ENCODE data around the gene TMEM94. TPM values are rescaled to one million over a fixed set of nuclear protein-coding genes. Genes with fewer than 3 reads are reported as not detected.
"Not testable (repeated sequence)": the region's sequence is repeated elsewhere in the genome, so short reads cannot be mapped to it uniquely, and the experiment has no call there.

The TMEM94 gene
- total RNA-seq, 1 experiment from 2014 or later, result 109 TPM

GRCh38 chr17:75447951-75448856 lies 8.2 kb upstream of the TMEM94 start:
- ChIA-PET CTCF (interaction anchor here (0.7 kb wide), 1 partner anchor 1090 kb away, joined by 5 read pairs; no protein-coding TSS in a partner anchor), POLR2A (no interaction called here)

GRCh38 chr17:75450270-75450669 lies 6.2 kb upstream of the TMEM94 start:
- no peak overlapping the region for H3K4me3 Mint-ChIP-seq (ENCODE audit: unreplicated experiment)
- no TSS peak for BruUV-seq (replicated peaks)
- CTCF ChIA-PET, result interaction anchor here (0.7 kb wide), 1 partner anchor 10 kb away, joined by 9 read pairs; no protein-coding TSS in a partner anchor
- H3K27me3 Mint-ChIP-seq (ENCODE audit: insufficient read depth, unreplicated experiment), result no peaks in the 10 kb centered on the region
- Histone ChIP-seq H3K4me3 (ENCODE audit: low read depth, low read length) (no peak overlapping the region), H3K36me3 (ENCODE audit: control insufficient read depth, insufficient read depth, low read length) (no peaks in the 10 kb centered on the region), H3K4me1 (peaks cover 9% of the 10 kb centered on the region), H3K27me3 (replicated peaks; ENCODE audit: control insufficient read depth, insufficient read depth, low read length) (no peaks in the 10 kb centered on the region), H3K9me3 (no peaks in the 10 kb centered on the region)
- no peak for DNase-seq
- POLR2A ChIA-PET, result no interaction called here
- no peaks in the 10 kb centered on the region for H3K9me3 Mint-ChIP-seq (ENCODE audit: unreplicated experiment)
- H3K36me3 Mint-ChIP-seq (ENCODE audit: insufficient read depth, unreplicated experiment), result no peaks in the 10 kb centered on the region
- no peak for TF ChIP-seq CTCF (IDR thresholded peaks at IDR 0.05; ENCODE audit: insufficient read depth in 1 of 2, low read depth in 1 of 2, low read length in 1 of 2, severe bottlenecking in 1 of 2, unreplicated experiment in 1 of 2)
- H3K27ac Mint-ChIP-seq (ENCODE audit: unreplicated experiment), result no peak overlapping the region
- peaks cover 18% of the 10 kb centered on the region for H3K4me1 Mint-ChIP-seq (ENCODE audit: low read depth, unreplicated experiment)
- intact Hi-C loops (cut with micrococcal nuclease; ENCODE audit: unreplicated experiment), result no loop called here

More at GRCh38 chr17:75447951-75448856, 8.2 kb upstream of the TMEM94 start:
- Histone ChIP-seq H3K9me3 (no peaks in the 10 kb centered on the region), H3K4me3 (ENCODE audit: low read depth, low read length) (no peak overlapping the region), H3K27me3 (replicated peaks; ENCODE audit: control insufficient read depth, insufficient read depth, low read length) (no peaks in the 10 kb centered on the region), H3K36me3 (ENCODE audit: control insufficient read depth, insufficient read depth, low read length) (no peaks in the 10 kb centered on the region), H3K4me1 (no peaks in the 10 kb centered on the region)
- Mint-ChIP-seq H3K9me3 (ENCODE audit: unreplicated experiment) (no peaks in the 10 kb centered on the region), H3K4me3 (ENCODE audit: unreplicated experiment) (no peak overlapping the region), H3K4me1 (ENCODE audit: low read depth, unreplicated experiment) (peaks cover 7% of the 10 kb centered on the region), H3K27ac (ENCODE audit: unreplicated experiment) (no peak overlapping the region), H3K36me3 (ENCODE audit: insufficient read depth, unreplicated experiment) (no peaks in the 10 kb centered on the region), H3K27me3 (ENCODE audit: insufficient read depth, unreplicated experiment) (no peaks in the 10 kb centered on the region)
- intact Hi-C loops (cut with micrococcal nuclease; ENCODE audit: unreplicated experiment), result no loop called here
- BruUV-seq (replicated peaks), result no TSS peak
- no peak for DNase-seq
- no peak for TF ChIP-seq CTCF (IDR thresholded peaks at IDR 0.05; ENCODE audit: insufficient read depth in 1 of 2, low read depth in 1 of 2, low read length in 1 of 2, severe bottlenecking in 1 of 2, unreplicated experiment in 1 of 2)

GRCh38 chr17:75454193-75454592 lies 2.2 kb upstream of the TMEM94 start:
- DNase-seq, result no peak
- peak overlapping the region; percentile 11 for H3K27ac Mint-ChIP-seq (ENCODE audit: unreplicated experiment)
- Histone ChIP-seq H3K27me3 (replicated peaks; ENCODE audit: control insufficient read depth, insufficient read depth, low read length) (no peaks in the 10 kb centered on the region), H3K9me3 (no peaks in the 10 kb centered on the region), H3K4me3 (ENCODE audit: low read depth, low read length) (no peak overlapping the region), H3K36me3 (ENCODE audit: control insufficient read depth, insufficient read depth, low read length) (no peaks in the 10 kb centered on the region), H3K4me1 (peaks cover 29% of the 10 kb centered on the region)
- no peak for TF ChIP-seq CTCF (IDR thresholded peaks at IDR 0.05; ENCODE audit: insufficient read depth in 1 of 2, low read depth in 1 of 2, low read length in 1 of 2, severe bottlenecking in 1 of 2, unreplicated experiment in 1 of 2)
- BruUV-seq (replicated peaks), result no TSS peak
- peaks cover 22% of the 10 kb centered on the region for H3K4me1 Mint-ChIP-seq (ENCODE audit: low read depth, unreplicated experiment)
- H3K36me3 Mint-ChIP-seq (ENCODE audit: insufficient read depth, unreplicated experiment), result peaks cover 12% of the 10 kb centered on the region
- intact Hi-C loops (cut with micrococcal nuclease; ENCODE audit: unreplicated experiment), result no loop called here
- no peaks in the 10 kb centered on the region for H3K27me3 Mint-ChIP-seq (ENCODE audit: insufficient read depth, unreplicated experiment)
- H3K4me3 Mint-ChIP-seq (ENCODE audit: unreplicated experiment), result no peak overlapping the region
- H3K9me3 Mint-ChIP-seq (ENCODE audit: unreplicated experiment), result no peaks in the 10 kb centered on the region
- CTCF ChIA-PET, result interaction anchor here (0.6 kb wide), 1 partner anchor 50 kb away, joined by 5 read pairs; no protein-coding TSS in a partner anchor
- POLR2A ChIA-PET, result interaction anchor here (0.7 kb wide), 1 partner anchor 48 kb away, joined by 5 read pairs; no protein-coding TSS in a partner anchor

- DNase-seq; H3K9me3 ChIP-seq; H3K27me3 Mint-ChIP-seq (ENCODE audit: insufficient read depth, unreplicated experiment); H3K27ac Mint-ChIP-seq (ENCODE audit: unreplicated experiment); intact Hi-C loops (cut with micrococcal nuclease; ENCODE audit: unreplicated experiment); CTCF ChIA-PET; H3K9me3 Mint-ChIP-seq (ENCODE audit: unreplicated experiment); BruUV-seq (replicated peaks); H3K27me3 ChIP-seq (replicated peaks; ENCODE audit: control insufficient read depth, insufficient read depth, low read length); H3K4me3 ChIP-seq (ENCODE audit: low read depth, low read length); H3K36me3 ChIP-seq (ENCODE audit: control insufficient read depth, insufficient read depth, low read length); H3K4me3 Mint-ChIP-seq (ENCODE audit: unreplicated experiment): not testable (repeated sequence)
- H3K4me1 ChIP-seq, result peaks cover 34% of the 10 kb centered on the region
- Mint-ChIP-seq H3K4me1 (ENCODE audit: low read depth, unreplicated experiment) (peaks cover 23% of the 10 kb centered on the region), H3K36me3 (ENCODE audit: insufficient read depth, unreplicated experiment) (peaks cover 12% of the 10 kb centered on the region)
- POLR2A ChIA-PET, result interaction anchor here (3.3 kb wide), 1 partner anchor 25 kb away, joined by 31 read pairs; no protein-coding TSS in a partner anchor
Measured at GRCh38 chr17:75454672-75455071, 1.8 kb upstream of the TMEM94 start.
